GM21526 (cell line): ENCODE data around the gene SPRR1A.
"Not testable (repeated sequence)": the region's sequence is repeated elsewhere in the genome, so short reads cannot be mapped to it uniquely, and the experiment has no call there.

Source experiments
- ATAC-seq: cut with Tn5 transposase; IDR thresholded peaks from one replicate; pipeline ENCODE4 v1.9.1; 2021; ENCODE audit warnings: moderate library complexity; ENCODE audit not compliant: unreplicated experiment, low FRiP score

SPRR1A gene

DNA sequence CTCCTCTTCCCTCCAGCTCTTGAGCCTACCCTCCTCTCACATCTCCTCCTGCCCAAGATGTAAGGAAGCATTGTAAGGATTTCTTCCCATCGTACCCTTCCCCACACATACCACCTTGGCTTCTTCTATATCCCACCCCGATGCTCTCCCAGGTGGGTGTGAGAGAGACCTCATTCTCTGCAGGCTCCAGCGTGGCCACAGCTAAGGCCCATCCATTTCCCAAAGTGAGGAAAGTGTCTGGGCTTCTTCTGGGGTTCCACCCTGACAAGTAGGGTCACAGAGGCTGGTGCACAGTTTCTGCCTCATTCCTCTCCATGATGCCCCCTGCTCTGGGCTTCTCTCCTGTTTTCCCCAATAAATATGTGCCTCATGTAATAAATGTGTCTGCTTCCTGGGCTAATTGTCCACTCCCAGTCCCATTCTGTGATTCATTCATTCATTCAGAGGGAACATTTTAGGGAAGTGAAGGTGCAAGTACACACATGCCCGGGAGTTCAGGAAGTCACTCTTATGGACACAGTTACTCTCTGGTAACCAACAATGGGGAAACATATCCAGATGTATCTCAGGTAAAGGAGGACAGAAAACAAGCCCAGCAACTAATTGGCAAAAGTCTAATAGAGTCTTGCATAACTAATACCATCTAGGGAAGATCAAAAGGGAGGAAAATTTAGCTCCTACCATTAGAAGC is 11.5 kb upstream of the SPRR1A start:
- ATAC-seq, result no peak

DNA sequence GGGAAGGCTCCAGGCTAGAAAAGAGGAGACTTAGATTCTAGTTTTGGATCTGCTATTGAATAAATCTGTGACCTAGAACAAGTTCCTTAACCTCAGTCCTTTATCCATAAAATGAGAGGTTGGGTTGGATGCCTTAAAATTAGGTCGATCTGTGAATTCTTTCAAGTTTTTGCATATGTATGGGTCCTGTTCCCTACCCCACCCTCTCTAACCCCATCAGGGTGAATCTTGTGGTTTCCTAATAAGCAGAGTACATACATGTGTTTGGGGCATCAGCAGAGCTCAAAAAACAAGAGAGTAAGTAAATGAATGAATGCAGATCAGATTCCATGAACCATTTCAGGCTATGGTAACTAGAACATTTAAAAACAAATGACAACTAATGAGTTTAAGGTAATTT is 7.2 kb upstream of the SPRR1A start:
- ATAC-seq, result no peak

DNA sequence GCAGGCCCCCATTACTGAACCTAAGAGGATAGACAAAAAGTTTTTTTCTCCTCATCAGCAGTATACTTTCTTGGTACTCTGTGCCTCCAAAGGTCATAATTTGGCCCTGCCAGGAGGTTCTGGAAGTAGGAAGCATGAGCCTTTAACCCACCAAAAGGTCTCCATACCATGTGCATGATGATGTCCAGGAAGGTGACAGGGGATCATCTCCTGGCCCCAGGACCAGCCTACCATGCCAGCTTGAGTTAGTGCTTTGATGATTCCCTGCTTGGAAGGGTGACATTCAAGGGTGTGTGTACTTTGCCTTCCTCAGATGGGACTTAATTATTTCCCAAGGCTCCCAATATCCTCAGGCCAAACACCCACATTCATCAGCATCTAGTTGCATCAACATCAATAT is 6.3 kb upstream of the SPRR1A start:
- no peak for ATAC-seq

DNA sequence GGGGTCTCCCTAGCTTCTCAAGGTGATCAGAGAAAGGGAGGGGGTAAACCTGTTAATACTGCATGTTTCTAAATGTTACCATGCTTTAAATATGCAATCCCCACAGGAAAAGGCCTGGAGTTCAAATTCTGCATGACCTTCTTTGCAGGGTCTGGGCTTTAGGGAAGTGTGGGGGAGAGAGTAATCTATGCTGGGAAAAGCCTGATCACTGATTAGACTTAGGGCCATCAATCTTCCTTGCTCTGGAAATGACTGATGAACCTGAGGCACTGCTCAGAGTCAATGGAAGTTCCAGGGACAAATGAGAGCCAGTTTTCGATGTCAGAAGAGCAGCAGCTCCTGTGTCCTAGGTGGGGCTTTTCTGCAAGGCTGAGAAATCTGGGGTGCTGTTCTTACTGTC is 3.2 kb upstream of the SPRR1A start:
- ATAC-seq, result no peak

DNA sequence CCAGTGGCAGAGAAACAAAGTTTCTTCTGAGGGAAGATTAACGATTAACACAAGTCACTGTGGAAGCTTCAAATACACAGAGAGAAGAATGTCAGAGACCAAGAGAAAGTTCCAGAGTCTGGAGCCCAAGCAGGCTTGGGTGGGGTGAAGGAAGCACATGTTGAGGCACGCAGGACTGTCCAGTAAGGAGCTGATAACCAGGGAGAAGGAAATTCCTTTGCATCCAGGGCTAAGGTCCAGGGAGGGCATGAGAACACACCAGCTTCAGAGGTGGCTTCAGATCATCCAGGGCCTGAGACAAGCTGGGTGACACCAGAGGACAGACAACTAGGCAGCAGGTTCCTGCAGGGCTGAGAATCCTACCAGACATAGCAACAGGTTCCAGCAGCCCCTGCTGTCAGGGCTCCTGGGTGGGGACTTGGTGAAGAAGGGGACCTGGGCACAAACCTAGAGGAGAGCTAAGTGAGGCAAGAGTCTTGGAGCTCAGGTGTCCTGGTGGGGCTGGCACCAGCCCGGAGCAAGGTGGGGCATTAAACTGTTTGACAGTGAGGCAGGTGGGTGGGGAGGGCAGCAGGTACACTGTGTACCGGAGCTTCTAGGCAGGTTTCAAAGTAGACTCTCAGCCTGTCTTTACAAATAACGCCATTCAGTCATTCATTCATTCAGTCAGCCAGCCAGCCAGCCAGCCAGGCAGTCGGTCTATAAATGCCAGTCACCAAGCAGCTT is 2.6 kb upstream of the SPRR1A start:
- no peak for ATAC-seq

DNA sequence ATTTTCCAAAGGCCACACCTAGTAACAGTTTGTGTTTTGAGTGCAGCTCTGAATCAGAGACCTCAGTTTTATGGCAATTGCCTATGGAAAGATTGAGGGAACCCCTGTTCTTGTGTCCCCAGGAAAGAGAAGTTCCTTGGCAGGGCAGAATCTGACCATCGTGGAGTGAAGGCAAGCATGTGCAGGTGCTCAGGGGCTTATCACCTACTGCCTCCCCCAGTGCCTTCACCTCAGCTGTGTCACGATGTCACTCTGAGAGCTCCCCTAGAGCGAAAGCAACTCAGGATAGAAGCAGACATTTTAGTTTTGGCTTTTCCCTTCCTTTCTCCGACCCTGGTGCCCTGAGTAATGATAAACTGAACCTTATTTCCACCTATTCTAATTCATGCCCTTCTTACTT is 1.8 kb upstream of the SPRR1A start:
- no peak for ATAC-seq

DNA sequence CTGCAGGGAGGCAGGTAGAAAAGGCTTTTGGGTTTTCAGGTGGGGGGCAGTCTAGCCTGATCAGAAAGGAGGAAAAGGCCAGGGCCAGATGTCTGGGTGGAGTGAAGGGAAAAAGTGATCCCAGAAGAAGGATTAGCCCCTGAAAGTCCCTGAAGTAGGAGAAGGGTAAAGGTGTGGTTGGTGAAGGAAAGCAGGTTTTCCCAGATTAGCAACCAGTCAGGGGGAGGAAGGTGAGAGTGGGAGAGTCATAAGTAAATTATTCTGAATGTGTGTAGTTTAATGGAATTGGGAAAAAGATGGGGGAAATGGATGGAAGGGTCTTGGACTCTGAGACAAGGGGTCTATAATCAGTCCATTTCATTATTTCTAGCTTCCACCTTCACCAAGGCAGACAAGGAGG is 647 bp upstream of the SPRR1A start:
- ATAC-seq, result no peak

DNA sequence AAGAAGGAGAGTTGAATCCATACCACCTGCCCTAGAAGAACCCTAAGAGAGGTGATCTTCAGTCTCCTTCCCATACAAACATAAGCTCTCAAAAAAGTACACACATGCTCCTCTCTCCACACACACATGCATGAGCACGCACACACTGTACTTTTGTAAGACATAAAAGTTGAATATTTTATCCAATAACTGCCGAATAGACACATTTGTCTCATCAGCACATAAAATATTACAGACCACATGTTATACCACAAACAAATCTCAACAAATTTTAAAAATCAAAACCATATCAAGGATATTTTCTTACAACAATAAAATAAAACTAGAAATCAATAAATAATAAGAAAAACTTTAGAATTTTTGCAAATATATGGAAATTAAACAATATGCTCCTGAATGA is 2.7 kb downstream of the SPRR1A start:
- no peak for ATAC-seq

DNA sequence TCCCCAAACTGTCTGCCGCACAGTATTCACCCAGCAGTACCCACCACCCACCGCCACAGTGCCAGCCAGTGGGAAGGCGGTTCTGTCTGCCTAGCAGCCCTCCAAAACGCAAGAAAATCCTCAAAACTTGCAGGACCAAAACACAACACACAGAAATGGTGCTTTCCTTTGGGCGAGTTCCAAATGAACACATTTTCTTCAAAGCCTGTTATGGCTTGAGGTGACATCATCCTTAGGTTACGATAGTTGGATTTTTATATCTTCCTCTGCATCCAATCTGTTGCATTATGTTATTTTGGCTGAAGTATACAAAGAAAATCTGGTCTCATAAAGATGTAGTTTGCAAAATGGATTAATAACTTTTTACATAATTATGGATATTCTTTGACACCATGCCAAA is 9.3 kb downstream of the SPRR1A start:
- no peak for ATAC-seq

DNA sequence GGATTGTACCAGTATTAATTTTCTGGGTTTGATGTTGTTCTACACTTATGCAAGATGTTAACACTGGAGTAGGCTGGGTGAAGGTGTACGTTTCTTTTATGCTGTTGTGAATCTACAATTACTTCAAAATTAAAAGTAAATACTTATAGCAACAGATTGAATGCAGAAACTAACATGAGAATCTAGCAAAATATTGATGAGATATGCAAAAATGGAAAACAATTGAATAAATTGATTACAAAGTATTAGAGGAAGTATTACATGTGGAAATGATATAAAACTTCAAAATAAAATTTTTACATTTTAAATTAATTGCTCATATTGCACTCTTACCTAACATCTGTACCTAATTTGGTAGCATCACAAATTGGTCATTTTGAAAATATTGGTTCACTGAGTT is 12.0 kb downstream of the SPRR1A start:
- no peak for ATAC-seq

DNA sequence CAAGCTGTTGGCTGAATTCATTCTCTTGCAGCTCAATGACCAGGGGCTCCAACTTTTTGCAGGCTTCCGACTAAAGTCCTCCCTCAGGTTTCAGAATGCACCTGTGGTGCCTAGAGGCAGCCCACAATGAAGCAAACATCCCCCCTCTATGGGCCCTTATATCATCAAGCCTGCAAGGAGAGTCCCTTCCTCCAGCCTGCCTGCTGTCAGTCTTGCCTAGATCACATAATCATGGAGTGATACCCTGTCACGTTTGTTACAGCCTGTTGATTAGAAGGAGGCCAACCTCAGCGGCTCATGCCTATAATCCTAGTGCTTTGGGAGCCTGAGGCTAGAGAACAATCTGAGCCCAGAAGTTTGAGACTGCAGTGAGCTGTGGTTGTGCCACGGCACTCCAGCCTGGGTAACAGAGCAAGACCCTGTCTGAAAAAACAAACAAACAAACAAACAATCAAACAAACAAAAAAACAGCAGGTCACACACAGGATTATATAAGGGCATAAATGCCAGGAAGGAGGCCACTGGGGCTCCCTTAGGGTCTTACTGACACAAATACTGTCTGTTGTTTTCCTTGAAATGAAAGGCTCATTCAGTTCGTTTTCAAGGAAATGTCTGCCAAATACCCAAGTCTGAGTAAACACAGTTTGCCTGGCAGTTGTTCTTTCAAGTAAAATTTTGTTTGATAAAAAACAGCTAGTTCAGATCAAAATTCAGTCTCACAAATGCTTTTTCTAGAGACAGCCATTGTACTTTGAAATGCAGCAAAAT is 12.9 kb downstream of the SPRR1A start:
- no peak for ATAC-seq

DNA sequence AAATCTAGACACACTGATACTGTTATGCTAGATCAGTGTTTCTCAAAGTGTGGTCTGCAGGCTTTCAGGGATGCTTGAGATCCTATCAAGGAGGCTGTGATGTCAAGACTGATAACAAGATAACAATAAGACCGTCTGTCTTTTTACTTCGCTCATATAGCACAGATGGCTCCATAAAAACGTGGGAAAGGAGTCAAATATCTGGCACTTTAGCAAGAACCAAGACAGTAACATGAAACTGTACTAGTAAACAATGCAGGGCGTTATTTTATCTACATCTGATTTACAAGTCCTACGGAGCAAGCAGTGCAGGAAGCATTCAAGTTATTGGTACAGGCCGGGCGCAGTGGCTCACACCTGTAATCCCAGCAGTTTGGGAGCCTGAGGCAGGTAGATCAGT is 14.0 kb downstream of the SPRR1A start:
- ATAC-seq, result no peak

DNA sequence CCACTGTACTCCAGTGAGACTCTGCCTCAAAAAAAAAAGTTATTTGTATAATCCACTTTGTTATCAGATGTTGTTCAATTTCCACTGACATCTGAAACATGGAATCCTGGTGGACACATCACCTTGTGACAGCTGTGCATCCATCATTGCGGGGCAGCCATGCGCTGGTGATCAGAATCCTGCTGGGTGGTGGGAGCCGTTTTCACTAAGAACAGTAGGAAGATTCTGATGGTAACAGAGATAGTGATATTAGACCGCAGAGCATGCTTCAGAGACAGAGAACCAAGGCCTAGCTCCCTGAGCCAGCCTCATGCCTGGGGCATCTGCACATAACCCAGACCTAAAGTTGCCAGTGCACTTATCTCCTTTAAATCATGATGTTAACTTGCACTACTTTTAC is 14.6 kb downstream of the SPRR1A start:
- no peak for ATAC-seq

DNA sequence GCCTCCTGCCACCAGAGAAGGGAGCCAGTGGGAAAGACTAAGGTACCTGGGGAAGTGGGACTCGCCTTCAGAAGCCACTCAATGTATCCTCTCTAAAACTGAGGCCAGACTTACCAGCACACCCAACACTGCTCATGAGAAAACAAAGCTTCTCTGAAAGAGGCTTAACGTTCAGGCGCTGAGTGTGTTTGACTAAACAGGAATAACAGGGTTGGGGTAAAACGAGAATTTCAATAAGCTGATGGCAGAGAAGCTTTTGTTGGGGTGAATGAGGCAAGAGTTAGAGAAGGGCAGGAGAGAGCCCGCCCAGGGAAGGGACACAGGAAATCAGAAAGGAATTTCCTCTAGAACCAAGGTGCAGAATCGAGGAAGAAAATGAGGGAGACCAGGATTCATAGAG is 15.9 kb downstream of the SPRR1A start:
- ATAC-seq, result no peak

DNA sequence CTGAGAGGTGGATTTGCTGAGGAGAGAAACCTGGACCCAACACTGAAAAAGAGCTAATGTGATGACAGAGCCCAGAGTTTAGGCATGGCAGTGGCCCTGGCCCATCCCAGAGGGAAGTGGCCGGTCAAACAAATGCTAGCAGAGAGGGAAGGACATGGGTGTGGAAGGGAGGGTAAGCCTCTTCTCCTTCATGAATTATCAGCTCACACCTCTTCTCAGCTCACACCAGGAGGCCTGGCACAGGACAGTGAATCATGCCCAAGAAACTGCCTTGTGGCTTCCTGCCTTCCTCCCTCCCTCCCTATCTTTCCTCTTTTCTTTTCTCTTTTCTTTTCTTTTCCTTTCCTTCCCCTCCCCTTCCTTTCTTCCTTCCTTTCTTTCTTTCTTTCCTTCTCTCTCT is 16.4 kb downstream of the SPRR1A start:
- ATAC-seq, result no peak

DNA sequence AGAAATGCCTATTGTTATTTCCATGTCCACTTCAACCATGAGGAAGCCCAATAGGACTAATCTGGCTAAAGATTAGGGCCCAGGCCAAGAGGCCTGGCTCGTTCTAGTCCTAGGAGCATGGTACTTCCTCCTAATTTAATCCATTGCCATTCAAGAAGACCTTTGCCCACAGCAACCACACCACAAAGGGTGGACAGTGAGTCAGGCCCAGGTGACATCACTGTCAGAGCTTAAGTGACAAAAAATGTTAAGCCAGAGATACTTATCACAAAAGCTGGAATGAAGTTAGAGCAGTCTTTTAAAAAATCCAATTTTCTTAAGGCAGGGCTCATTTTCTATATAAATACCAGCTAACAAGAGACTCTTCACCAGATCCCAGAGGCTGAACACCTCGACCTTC is 17.5 kb downstream of the SPRR1A start, which contains the start of gene SPRR3:
Gene SPRR3 (plus strand): TSS at position 368 of the 400 bp plus-strand sequence. CDS start 1,272 bp downstream, outside the sequence.
- no peak for ATAC-seq

DNA sequence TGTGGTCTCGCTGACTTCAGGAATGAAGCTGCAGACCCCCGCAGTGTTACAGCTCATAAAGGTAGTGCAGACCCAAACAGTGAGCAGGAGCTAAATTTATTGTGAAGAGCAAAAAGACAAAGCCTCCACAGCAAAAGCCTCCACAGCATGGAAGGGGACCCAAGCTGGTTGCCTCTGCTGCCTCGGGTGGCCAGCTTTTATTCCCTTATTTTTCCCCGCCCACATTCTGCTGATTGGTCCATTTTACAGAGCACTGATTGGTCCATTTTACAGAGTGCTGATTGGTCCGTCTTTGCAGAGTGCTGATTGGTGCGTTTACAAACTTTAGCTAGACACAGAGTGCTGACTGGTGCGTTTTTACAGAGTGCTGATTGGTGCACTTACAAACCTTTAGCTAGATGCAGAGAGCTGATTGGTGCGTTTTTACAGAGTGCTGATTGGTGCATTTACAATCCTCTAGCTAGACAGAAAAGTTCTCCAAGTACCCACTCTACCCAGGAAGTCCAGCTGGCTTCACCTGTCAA is 27.4 kb downstream of the SPRR1A start:
- not testable (repeated sequence) for ATAC-seq

DNA sequence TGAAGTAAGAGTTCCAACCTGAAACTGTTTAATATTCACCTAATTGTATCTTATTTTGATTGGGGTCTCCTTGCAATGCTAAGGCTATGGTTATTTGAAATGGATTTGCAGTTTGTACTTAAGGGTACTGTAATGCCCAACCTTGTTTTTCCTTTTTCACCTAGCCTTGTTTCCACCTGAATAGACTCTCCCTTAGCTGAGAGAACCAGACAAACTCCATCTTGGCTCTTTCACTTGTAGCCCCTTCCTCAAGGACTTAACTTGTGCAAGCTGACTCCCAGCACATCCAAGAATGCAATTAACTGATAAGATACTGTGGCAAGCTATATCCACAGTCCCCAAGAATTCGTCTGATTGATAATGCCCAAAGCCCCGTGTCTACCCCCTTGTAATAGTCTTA is 37.9 kb downstream of the SPRR1A start:
- not testable (repeated sequence) for ATAC-seq

DNA sequence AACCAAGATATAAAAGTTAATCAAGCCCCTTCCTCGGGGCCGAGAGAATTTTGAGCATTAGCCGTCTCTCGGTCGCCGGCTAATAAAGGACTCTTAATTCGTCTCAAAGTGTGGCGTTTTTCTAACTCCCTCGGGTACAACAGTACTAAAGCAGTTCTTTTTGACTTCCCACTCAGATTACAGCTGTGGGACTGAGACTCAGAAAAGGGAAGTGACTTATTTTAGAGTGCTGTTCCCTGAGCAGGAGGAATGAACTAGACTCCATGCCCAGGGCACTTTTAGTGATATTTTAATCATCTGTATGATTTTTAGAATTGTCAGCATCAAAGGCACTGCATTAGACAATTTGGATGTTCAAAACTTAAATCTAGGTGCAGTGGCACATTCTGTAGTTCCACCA is 38.5 kb downstream of the SPRR1A start:
- ATAC-seq, result not testable (repeated sequence)

DNA sequence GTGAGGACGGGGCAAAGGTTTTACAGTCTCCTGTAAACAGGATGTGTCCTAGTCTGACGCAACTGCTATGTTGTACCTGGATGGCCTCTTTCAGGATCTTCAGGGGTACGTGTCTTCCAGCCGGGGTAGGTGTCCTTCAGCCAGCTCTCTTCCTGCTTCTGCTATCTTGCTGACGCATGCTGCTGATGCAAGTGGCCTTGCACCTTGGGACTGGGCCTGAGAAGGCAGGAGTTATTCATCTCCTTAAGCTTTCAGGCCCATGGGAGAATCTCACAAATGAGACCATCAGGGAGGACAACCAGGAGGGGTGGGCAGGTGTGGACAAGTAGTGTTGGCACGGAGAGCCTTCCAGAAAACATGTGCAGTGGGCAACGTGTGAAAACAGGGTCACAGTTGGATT is 39.2 kb downstream of the SPRR1A start:
- no peak for ATAC-seq

DNA sequence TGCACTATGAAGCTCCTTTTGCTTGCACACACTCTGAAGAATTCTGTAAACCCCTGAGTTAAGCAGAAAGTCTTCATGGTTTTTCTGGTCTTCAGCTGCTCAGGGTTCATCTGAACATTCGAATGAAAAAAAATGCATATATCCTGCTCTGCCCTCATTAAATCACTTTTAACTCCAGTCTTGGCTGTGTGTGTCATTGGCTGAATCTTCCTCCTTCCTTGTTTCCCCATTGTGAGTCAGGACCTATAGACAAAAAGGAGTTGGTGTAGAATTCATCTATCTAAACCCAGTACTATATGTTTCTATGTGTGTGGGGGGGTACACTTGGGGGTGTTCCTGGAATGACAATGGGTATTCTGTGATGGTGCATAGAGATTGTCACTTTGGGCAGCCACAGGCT is 40.5 kb downstream of the SPRR1A start:
- no peak for ATAC-seq
